CD14-positive monocyte (primary cell): Measurements from ENCODE around the gene GMDS. TPM values are rescaled to one million over a fixed set of nuclear protein-coding genes. Genes with fewer than 3 reads are reported as not detected.

Experiments
- DNase-seq, 3 donors: peaks; one replicate each; pipeline ENCODE4 v3.0.0-alpha.2; 2011 to 2022
- H2AFZ ChIP-seq: 2 replicates; pipeline ENCODE4 v1.6.0; 2012; ENCODE audit warnings: mild to moderate bottlenecking, low read depth, low read length, inconsistent platforms; ENCODE audit not compliant: insufficient read depth, poor library complexity, severe bottlenecking
- H3K27ac ChIP-seq, 2 donors: 1 replicate in 1 of 2; 2 replicates in 1 of 2; pipeline ENCODE4 v1.5.1; 2012 to 2013; ENCODE audit warnings: low read length in 2 of 2, control low read depth in 1 of 2, inconsistent platforms in 1 of 2, low read depth in 1 of 2, mild to moderate bottlenecking in 1 of 2
- H3K27me3 ChIP-seq, 2 donors: one replicate each; pipeline versions ENCODE4 v1.6.0 to v1.6.1; 2011 to 2013; ENCODE audit warnings: low read length in 2 of 2; ENCODE audit not compliant: control insufficient read depth in 2 of 2, insufficient read depth in 2 of 2
- H3K36me3 ChIP-seq, 2 donors: replicated peaks in 1 of 2; 1 replicate in 1 of 2; 2 replicates in 1 of 2; pipeline versions ENCODE4 v1.5.1 to v1.6.1; 2012 to 2013; ENCODE audit warnings: low read length in 2 of 2, control low read depth in 1 of 2, inconsistent platforms in 1 of 2, mild to moderate bottlenecking in 1 of 2; ENCODE audit not compliant: insufficient read depth in 2 of 2, control insufficient read depth in 1 of 2
- H3K4me1 ChIP-seq, 2 donors: 1 replicate in 1 of 2; 2 replicates in 1 of 2; pipeline versions ENCODE4 v1.5.1 to v1.6.1; 2012 to 2013; ENCODE audit warnings: low read length in 2 of 2, control low read depth in 1 of 2, inconsistent platforms in 1 of 2, mild to moderate bottlenecking in 1 of 2, moderate library complexity in 1 of 2; ENCODE audit not compliant: insufficient read depth in 2 of 2, control insufficient read depth in 1 of 2
- H3K4me2 ChIP-seq: replicated peaks from 2 replicates; pipeline ENCODE3; 2012; ENCODE audit warnings: low read length, moderate library complexity, mild to moderate bottlenecking; ENCODE audit not compliant: poor library complexity, severe bottlenecking; ENCODE audit errors: extremely low read depth
- H3K4me3 ChIP-seq, 3 experiments: fragments of 200-600 bp in 1 of 3; sonication (generic) in 1 of 3; replicated peaks in 1 of 3; 1 replicate in 2 of 3; 2 replicates in 1 of 3; pipeline ENCODE4 v1.5.1; 2011 to 2013; ENCODE audit warnings: low read length in 3 of 3, mild to moderate bottlenecking in 3 of 3, control low read depth in 2 of 3, low read depth in 2 of 3, inconsistent platforms in 1 of 3, moderate library complexity in 1 of 3
- H3K79me2 ChIP-seq: 2 replicates; pipeline ENCODE4 v1.6.0; 2012; ENCODE audit warnings: mild to moderate bottlenecking, control low read depth, inconsistent platforms, low read length, moderate library complexity; ENCODE audit not compliant: insufficient read depth
- H3K9ac ChIP-seq: 2 replicates; pipeline ENCODE4 v1.6.0; 2017; ENCODE audit warnings: low read length, mild to moderate bottlenecking; ENCODE audit not compliant: insufficient read depth, poor library complexity, severe bottlenecking
- H3K9me3 ChIP-seq, 2 donors: replicated peaks in 1 of 2; 1 replicate in 1 of 2; 2 replicates in 1 of 2; pipeline versions ENCODE4 v1.5.1 to v1.6.1; 2012 to 2013; ENCODE audit warnings: low read length in 2 of 2, control low read depth in 1 of 2; ENCODE audit not compliant: control insufficient read depth in 1 of 2, insufficient read depth in 1 of 2
- H4K20me1 ChIP-seq: 2 replicates; pipeline ENCODE4 v1.6.0; 2012; ENCODE audit warnings: mild to moderate bottlenecking, low read length, control low read depth, moderate library complexity; ENCODE audit not compliant: insufficient read depth
- H3K27ac Mint-ChIP-seq, 7 donors: one replicate each; pipeline ENCODE4 v1.8.0; 2020; ENCODE audit warnings: mild to moderate bottlenecking in 7 of 7, mixed read lengths in 7 of 7, moderate library complexity in 6 of 7, inconsistent platforms in 2 of 7
- H3K27me3 Mint-ChIP-seq, 3 donors: one replicate each; pipeline ENCODE4 v1.8.0; 2021 to 2022; ENCODE audit warnings: low read depth in 3 of 3, mild to moderate bottlenecking in 3 of 3, mixed read lengths in 3 of 3, moderate library complexity in 3 of 3, inconsistent platforms in 1 of 3
- H3K36me3 Mint-ChIP-seq, 2 donors: one replicate each; pipeline ENCODE4 v1.8.0; 2020; ENCODE audit warnings: mixed read lengths in 2 of 2, inconsistent platforms in 1 of 2, mild to moderate bottlenecking in 1 of 2
- H3K4me1 Mint-ChIP-seq: one replicate; pipeline ENCODE4 v1.8.0; 2020; ENCODE audit warnings: mild to moderate bottlenecking, mixed read lengths
- H3K4me3 Mint-ChIP-seq, 2 donors: one replicate each; pipeline ENCODE4 v1.8.0; 2020; ENCODE audit warnings: mild to moderate bottlenecking in 2 of 2, mixed read lengths in 2 of 2, moderate library complexity in 1 of 2
- H3K9me3 Mint-ChIP-seq, 7 donors: one replicate each; pipeline ENCODE4 v1.8.0; 2020 to 2022; ENCODE audit warnings: mixed read lengths in 7 of 7, mild to moderate bottlenecking in 6 of 7, moderate library complexity in 6 of 7, inconsistent platforms in 2 of 7
- WGBS: methylation state at CpG from one replicate; pipeline ENCODE4 v1.1.5; 2013; ENCODE audit warnings: missing lambda C conversion rate; ENCODE audit not compliant: insufficient coverage; 5-methylcytosine and 5-hydroxymethylcytosine counted together
- intact Hi-C, 2 donors: fragments of 100-400 bp; cut with micrococcal nuclease; formaldehyde crosslinking; loops; one replicate each; pipeline versions ENCODE4 v1.15.0 to v1.15.1; 2023
- polyA plus RNA-seq, 3 donors: library from polyadenylated mRNA; depleted of rRNA in 1 of 3; unstranded in 2 of 3; stranded (reverse) in 1 of 3; fragments of 300-500 nt in 2 of 3; fragments of >200 nt in 1 of 3; fragmentation: Illumina TruSeq in 2 of 3; gene quantifications; 1 replicate in 2 of 3; 2 replicates in 1 of 3; pipeline ENCODE4 v1.2.3, GENCODE V29; 2012 to 2021
- TF ChIP-seq, protein P1 (sequence below): fragments of 200-600 bp; IDR thresholded peaks from one replicate; pipeline ENCODE4 v1.8.0; 2022; ENCODE audit warnings: antibody characterized with exemption, mild to moderate bottlenecking

Gene GMDS
- polyA plus RNA-seq, 3 donors = 10.5 to 19.9 (median 17.6) TPM

DNA sequence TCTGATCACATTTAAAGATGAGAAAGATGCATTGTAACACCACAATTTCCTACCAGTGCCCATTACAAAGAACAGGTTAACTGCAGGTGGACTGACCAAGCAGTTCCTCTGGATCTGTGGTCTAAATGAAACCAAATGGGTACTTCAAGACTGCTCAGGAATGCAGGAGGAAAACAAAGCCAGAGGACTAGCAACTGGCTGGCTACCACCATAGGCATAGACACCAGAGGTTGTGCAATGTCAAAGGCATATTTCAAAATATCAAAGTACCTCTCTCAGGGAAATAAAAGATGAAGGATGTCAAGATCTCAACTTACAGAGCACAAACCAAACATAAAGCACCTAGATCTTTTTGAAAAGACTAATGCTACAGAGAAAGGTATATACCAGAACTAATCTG lies 65.5 kb downstream of the GMDS start:
- Mint-ChIP-seq H3K4me3 (no peak overlapping the region), H3K36me3 (no peaks in the 10 kb centered on the region), H3K27ac (no peak overlapping the region), H3K27me3 (peaks cover 0 to 1% (median 0%) of the 10 kb centered on the region in 3 donors), H3K9me3 (peaks cover 5 to 10% (median 8%) of the 10 kb centered on the region in 7 donors), H3K4me1 (peaks cover 20% of the 10 kb centered on the region)
- Histone ChIP-seq H3K9me3 (peaks cover 0 to 5% of the 10 kb centered on the region in 2 donors), H3K79me2 (no peaks in the 10 kb centered on the region), H3K4me3 (no peak overlapping the region), H3K27me3 (no peaks in the 10 kb centered on the region), H3K4me1 (no peaks in the 10 kb centered on the region), H2AFZ (no peak overlapping the region), H3K27ac (no peak overlapping the region), H3K36me3 (no peaks in the 10 kb centered on the region), H4K20me1 (peaks cover 5% of the 10 kb centered on the region), H3K4me2 (no peak overlapping the region), H3K9ac (no peak overlapping the region)
- intact Hi-C loops = no loop called here
- TF ChIP-seq, protein P1, sequence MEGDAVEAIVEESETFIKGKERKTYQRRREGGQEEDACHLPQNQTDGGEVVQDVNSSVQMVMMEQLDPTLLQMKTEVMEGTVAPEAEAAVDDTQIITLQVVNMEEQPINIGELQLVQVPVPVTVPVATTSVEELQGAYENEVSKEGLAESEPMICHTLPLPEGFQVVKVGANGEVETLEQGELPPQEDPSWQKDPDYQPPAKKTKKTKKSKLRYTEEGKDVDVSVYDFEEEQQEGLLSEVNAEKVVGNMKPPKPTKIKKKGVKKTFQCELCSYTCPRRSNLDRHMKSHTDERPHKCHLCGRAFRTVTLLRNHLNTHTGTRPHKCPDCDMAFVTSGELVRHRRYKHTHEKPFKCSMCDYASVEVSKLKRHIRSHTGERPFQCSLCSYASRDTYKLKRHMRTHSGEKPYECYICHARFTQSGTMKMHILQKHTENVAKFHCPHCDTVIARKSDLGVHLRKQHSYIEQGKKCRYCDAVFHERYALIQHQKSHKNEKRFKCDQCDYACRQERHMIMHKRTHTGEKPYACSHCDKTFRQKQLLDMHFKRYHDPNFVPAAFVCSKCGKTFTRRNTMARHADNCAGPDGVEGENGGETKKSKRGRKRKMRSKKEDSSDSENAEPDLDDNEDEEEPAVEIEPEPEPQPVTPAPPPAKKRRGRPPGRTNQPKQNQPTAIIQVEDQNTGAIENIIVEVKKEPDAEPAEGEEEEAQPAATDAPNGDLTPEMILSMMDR = no peak
- peak in 1 of 3 donors; percentile 17 for DNase-seq

DNA sequence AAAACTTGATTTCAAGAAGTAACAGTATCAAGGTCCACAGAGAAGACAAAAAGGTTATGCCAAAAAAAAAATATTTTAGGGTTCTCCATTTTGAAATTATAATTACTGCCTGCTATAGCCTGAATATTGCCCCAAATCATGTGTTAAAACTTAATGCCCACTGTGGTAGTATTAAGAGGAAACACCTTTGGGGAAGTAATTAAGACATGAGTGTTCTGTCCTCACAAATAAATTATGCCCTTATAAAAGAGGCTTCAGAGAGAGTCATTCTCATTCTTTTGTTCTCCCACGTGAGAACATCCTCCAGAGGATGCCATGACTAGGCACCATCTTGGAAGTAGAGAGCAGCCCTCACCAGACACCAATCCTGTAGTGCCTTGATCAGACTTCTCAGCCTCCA lies 66.2 kb downstream of the GMDS start:
- Histone ChIP-seq H4K20me1 (peaks cover 5% of the 10 kb centered on the region), H3K4me3 (no peak overlapping the region), H3K9me3 (peaks cover 0 to 5% of the 10 kb centered on the region in 2 donors), H3K9ac (no peak overlapping the region), H3K27ac (no peak overlapping the region), H2AFZ (no peak overlapping the region), H3K4me2 (no peak overlapping the region), H3K79me2 (no peaks in the 10 kb centered on the region), H3K27me3 (no peaks in the 10 kb centered on the region), H3K36me3 (no peaks in the 10 kb centered on the region), H3K4me1 (no peaks in the 10 kb centered on the region)
- intact Hi-C loops = no loop called here
- H3K36me3 Mint-ChIP-seq = no peaks in the 10 kb centered on the region
- H3K9me3 Mint-ChIP-seq = peaks cover 5 to 10% (median 8%) of the 10 kb centered on the region in 7 donors
- H3K4me3 Mint-ChIP-seq = no peak overlapping the region
- TF ChIP-seq, protein P1 = no peak
- H3K4me1 Mint-ChIP-seq = peaks cover 19% of the 10 kb centered on the region
- no peak for DNase-seq
- H3K27me3 Mint-ChIP-seq = peaks cover 0 to 3% (median 1%) of the 10 kb centered on the region in 3 donors
- WGBS = 0% methylated on average over 1 of the region's 1 CpG
- no peak overlapping the region for H3K27ac Mint-ChIP-seq
